ENCODE measurements around the gene LAMA2. TPM values are rescaled to one million over a fixed set of nuclear protein-coding genes. Genes with fewer than 3 reads are reported as not detected.

LAMA2 gene
- total and polyA plus RNA-seq, 2 experiments from 2014 or later: 11.1 to 57.5 TPM

DNA sequence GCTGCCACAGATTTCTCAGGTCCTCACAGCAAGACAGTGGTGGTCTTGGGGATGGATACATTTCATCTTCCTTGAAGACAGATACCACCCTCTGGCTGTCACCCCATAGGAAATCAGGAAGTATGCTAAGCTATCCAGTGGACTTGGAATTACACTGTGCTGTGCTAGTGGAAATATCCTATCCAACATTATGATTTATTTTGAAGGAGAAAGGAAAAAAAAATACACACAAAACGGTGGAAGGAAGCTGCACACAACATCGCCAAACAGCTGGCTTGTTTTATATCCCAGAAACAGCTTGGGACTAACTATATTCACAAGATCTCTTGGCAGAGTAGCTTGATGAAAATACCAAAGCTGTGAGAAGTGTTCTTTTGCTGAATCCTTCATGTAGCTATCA, 257.6 kb downstream of the LAMA2 start:
- no peak overlapping the region for H3K4me3 ChIP-seq
- no peaks in the 10 kb centered on the region for H3K36me3 ChIP-seq (replicated peaks; ENCODE audit: insufficient read depth, low read depth)
- 70% methylated on average over 2 of the region's 2 CpGs for WGBS (ENCODE audit: low lambda C conversion rate, missing lambda C conversion rate)
- no peak for DNase-seq (ENCODE audit: low spot score)
- no peak overlapping the region for H3K27ac ChIP-seq
- H2AFZ ChIP-seq: no peak overlapping the region
- H3K27me3 ChIP-seq: no peaks in the 10 kb centered on the region
- no peaks in the 10 kb centered on the region for H3K9me3 ChIP-seq (ENCODE audit: low read depth)
- H3K4me1 ChIP-seq (ENCODE audit: insufficient read depth): no peaks in the 10 kb centered on the region
- no peaks in the 10 kb centered on the region for H3K79me2 ChIP-seq
- no peak overlapping the region for H3K4me2 ChIP-seq
- TF ChIP-seq EZH2phosphoT487 (IDR thresholded peaks at IDR 0.05; ENCODE audit: low read depth, severe bottlenecking, unreplicated experiment) (no peak), EZH2 (IDR thresholded peaks at IDR 0.05; ENCODE audit: borderline replicate concordance) (no peak)
- TF ChIP-seq, protein P1, sequence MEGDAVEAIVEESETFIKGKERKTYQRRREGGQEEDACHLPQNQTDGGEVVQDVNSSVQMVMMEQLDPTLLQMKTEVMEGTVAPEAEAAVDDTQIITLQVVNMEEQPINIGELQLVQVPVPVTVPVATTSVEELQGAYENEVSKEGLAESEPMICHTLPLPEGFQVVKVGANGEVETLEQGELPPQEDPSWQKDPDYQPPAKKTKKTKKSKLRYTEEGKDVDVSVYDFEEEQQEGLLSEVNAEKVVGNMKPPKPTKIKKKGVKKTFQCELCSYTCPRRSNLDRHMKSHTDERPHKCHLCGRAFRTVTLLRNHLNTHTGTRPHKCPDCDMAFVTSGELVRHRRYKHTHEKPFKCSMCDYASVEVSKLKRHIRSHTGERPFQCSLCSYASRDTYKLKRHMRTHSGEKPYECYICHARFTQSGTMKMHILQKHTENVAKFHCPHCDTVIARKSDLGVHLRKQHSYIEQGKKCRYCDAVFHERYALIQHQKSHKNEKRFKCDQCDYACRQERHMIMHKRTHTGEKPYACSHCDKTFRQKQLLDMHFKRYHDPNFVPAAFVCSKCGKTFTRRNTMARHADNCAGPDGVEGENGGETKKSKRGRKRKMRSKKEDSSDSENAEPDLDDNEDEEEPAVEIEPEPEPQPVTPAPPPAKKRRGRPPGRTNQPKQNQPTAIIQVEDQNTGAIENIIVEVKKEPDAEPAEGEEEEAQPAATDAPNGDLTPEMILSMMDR (IDR thresholded peaks at IDR 0.05; ENCODE audit: poor library complexity): no peak
- H3K9me2 ChIP-seq (replicated peaks; ENCODE audit: insufficient read depth): no peaks in the 10 kb centered on the region
- H4K20me1 ChIP-seq (ENCODE audit: insufficient read depth, poor library complexity, severe bottlenecking): no peaks in the 10 kb centered on the region

DNA sequence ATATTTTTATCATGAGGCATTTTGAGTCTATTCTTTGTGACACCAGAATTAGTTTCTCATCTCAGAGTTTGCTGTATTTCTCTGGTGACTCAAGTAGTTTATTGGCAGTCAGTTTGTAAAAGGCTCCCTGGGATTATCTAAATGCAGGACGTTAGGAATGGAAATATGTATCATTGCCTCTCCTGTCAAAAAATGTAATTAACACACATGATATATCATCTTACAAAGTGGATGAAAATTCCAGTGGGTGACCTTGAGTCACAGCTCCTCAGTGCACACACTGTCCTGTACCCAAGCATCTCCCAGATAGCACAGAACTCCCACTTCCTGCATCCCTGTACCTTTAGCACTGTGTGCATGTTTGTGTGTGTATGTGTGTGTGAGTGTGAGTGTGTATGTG, 258.6 kb downstream of the LAMA2 start:
- Histone ChIP-seq H3K36me3 (replicated peaks; ENCODE audit: insufficient read depth, low read depth) (no peaks in the 10 kb centered on the region), H3K4me3 (no peak overlapping the region), H3K9me3 (ENCODE audit: low read depth) (no peaks in the 10 kb centered on the region), H2AFZ (no peak overlapping the region), H3K79me2 (no peaks in the 10 kb centered on the region), H4K20me1 (ENCODE audit: insufficient read depth, poor library complexity, severe bottlenecking) (no peaks in the 10 kb centered on the region), H3K9me2 (replicated peaks; ENCODE audit: insufficient read depth) (no peaks in the 10 kb centered on the region), H3K27ac (no peak overlapping the region), H3K4me2 (no peak overlapping the region), H3K4me1 (ENCODE audit: insufficient read depth) (no peaks in the 10 kb centered on the region), H3K27me3 (no peaks in the 10 kb centered on the region)
- no peak for DNase-seq (ENCODE audit: low spot score)
- 52% methylated on average over 1 of the region's 1 CpG for WGBS (ENCODE audit: low lambda C conversion rate, missing lambda C conversion rate)
- no peak for TF ChIP-seq EZH2 (IDR thresholded peaks at IDR 0.05; ENCODE audit: borderline replicate concordance)
- TF ChIP-seq, protein P1 (IDR thresholded peaks at IDR 0.05; ENCODE audit: poor library complexity): no peak
- no peak for TF ChIP-seq EZH2phosphoT487 (IDR thresholded peaks at IDR 0.05; ENCODE audit: low read depth, severe bottlenecking, unreplicated experiment)

- WGBS (ENCODE audit: low lambda C conversion rate, missing lambda C conversion rate): 83% methylated on average over 3 of the region's 3 CpGs
- no peak overlapping the region for H2AFZ ChIP-seq
These were observed 264.0 kb downstream of the LAMA2 start for GRCh38 chr6:129146902-129147301.

More at GRCh38 chr6:129146902-129147301, 264.0 kb downstream of the LAMA2 start:
- Histone ChIP-seq H3K36me3 (replicated peaks; ENCODE audit: insufficient read depth, low read depth) (no peaks in the 10 kb centered on the region), H3K27ac (no peak overlapping the region), H3K79me2 (no peaks in the 10 kb centered on the region), H3K4me2 (no peak overlapping the region), H3K4me1 (ENCODE audit: insufficient read depth) (no peaks in the 10 kb centered on the region), H3K9me3 (ENCODE audit: low read depth) (no peaks in the 10 kb centered on the region), H4K20me1 (ENCODE audit: insufficient read depth, poor library complexity, severe bottlenecking) (no peaks in the 10 kb centered on the region), H3K9me2 (replicated peaks; ENCODE audit: insufficient read depth) (no peaks in the 10 kb centered on the region), H3K4me3 (no peak overlapping the region), H3K27me3 (no peaks in the 10 kb centered on the region)
- TF ChIP-seq EZH2phosphoT487 (IDR thresholded peaks at IDR 0.05; ENCODE audit: low read depth, severe bottlenecking, unreplicated experiment) (no peak), EZH2 (IDR thresholded peaks at IDR 0.05; ENCODE audit: borderline replicate concordance) (no peak)
- TF ChIP-seq, protein P1 (IDR thresholded peaks at IDR 0.05; ENCODE audit: poor library complexity): no peak
- no peak for DNase-seq (ENCODE audit: low spot score)
